ENCODE measurements around the gene ZFR.
A peak's percentile ranks its signal among the peaks of the same experiment; 100 is the strongest.
"Not testable (repeated sequence)": the region's sequence is repeated elsewhere in the genome, so short reads cannot be mapped to it uniquely, and the experiment has no call there.

The ZFR gene

GRCh38 chr5:32314658-32315057 is 129.9 kb downstream of the ZFR start:
- DNase-seq: no peak

- DNase-seq: not testable (repeated sequence)
Measured at GRCh38 chr5:32314152-32314488, 130.4 kb downstream of the ZFR start.

- peak; percentile 99 for DNase-seq
Measured at GRCh38 chr5:32312595-32313332, 131.8 kb downstream of the ZFR start, which contains the start of gene MTMR12. Gene MTMR12 (minus strand): TSS chr5:32312939. CDS start chr5:32312838, 101 bp downstream.

GRCh38 chr5:32312197-32312594 is 132.3 kb downstream of the ZFR start:
- peak; percentile 9 for DNase-seq

GRCh38 chr5:32311404-32312196 is 132.9 kb downstream of the ZFR start:
- peak; percentile 50 for DNase-seq

GRCh38 chr5:32309761-32310160 is 134.8 kb downstream of the ZFR start:
- DNase-seq: peak; percentile 39

GRCh38 chr5:32308946-32309345 is 135.6 kb downstream of the ZFR start:
- DNase-seq: peak; percentile 40

- no peak for DNase-seq
Measured at GRCh38 chr5:32307769-32308194, 136.8 kb downstream of the ZFR start.

GRCh38 chr5:32304622-32305021 is 139.9 kb downstream of the ZFR start:
- peak; percentile 85 for DNase-seq
